UCSD-AML1 (cell line): ENCODE results near the gene SLC1A6.
"Not testable (repeated sequence)": the region's sequence is repeated elsewhere in the genome, so short reads cannot be mapped to it uniquely, and the experiment has no call there.

ENCODE experiments used
- DNase-seq: peaks from one replicate; lab custom pipeline; 2025; ENCODE audit not compliant: unreplicated experiment; lab: John Stamatoyannopoulos, UW

Gene SLC1A6

DNA sequence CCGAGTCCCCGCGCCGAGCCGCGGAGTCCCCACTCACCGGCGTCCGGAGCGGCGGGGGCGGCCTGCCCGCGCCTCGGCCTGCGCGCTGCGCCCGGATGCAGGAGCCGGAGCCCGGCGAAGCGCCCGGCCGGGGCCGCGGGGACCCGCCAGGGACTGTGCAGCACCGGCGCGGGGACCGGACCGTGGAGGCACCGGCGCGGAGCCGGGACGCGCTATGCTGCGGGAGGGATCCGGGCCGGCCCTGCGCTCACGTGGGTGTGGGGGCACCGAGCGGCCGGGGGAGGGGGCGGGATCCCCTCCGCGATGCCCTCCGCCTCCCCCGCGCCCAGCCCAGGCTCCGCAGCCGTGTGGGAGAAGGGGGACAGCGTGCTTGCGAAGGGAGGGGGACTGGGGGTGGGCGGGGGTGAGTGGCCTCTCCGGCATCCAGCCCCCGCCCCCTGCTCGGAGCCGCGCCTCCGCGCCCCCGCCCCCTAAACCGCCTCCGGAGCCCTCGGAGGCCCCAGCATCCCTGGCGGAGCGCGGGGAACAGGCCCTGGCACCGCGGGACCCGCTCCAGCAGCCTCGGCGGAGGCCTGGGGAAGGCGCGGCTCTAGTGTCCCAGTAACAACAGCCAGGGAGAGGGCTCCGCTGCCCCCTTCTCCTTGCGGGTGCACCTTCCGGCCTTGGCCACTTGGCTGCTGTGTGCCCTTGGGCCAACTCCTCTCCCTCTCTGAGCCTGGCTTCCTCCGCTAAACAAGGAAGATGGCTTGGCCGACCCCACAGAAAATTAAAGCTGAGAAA lies at the start of gene SLC1A6:
SLC1A6 (minus strand) TSS at position 389 of the 780 bp plus-strand sequence. CDS start 6,954 bp downstream, outside the sequence.
- no peak for DNase-seq

DNA sequence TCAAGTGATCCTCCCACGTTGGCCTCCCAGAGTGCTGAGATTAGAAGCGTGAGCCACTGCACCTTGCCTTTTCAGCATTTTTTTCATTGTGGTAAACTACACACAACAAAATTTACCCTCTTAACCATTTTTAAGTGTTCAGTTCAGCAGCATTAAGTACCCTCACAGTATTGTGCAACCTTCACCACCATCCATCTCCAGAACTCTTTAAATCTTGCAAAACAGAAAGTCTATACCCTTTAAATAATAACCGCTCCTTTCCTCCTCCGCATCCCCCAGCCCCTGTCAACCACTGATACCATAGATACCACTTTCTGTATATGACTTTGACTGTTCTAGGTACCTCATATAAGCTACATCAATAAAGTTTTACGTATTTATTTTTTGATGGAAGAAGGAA lies 48.8 kb upstream of the SLC1A6 start:
- DNase-seq = no peak

DNA sequence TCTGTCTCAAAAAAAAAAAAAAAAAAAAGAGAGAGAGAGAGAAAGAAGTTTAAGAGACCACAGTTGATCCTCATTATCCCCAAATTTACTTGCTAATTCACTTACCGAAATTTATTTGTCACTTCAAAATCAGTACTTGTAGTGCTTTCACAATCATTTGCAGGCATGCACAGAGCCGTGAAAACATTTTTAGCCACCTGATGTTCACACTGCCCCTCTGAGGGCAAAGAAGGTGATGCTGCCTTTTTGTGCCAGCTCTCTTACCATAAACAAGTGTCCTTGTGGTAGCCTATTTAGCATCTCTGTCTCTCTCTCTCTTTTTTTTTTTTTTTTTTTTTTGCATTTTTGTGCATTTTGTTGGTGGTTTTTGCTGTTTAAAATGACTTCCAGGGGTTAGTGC lies 45.6 kb upstream of the SLC1A6 start:
- DNase-seq = no peak

DNA sequence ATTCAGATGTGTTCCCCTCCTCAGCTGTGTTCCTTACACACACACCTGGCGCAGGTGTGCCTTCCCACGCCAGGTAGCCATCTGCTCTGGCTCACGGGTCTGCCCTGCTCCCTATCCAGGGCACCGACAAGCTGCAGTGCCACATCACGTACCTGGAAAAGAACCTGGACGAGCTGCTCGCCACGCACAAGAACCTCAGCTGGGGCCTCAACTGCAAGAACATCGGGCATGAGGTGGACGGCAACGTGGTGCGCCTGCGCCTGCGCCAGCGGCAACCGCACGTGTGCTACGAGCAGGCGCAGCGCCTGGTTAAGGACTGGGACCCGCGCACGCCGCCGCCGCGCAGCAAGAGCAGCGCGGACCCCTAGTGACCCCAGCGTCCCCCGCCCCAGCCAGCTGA lies 43.1 kb upstream of the SLC1A6 start:
- DNase-seq = no peak

DNA sequence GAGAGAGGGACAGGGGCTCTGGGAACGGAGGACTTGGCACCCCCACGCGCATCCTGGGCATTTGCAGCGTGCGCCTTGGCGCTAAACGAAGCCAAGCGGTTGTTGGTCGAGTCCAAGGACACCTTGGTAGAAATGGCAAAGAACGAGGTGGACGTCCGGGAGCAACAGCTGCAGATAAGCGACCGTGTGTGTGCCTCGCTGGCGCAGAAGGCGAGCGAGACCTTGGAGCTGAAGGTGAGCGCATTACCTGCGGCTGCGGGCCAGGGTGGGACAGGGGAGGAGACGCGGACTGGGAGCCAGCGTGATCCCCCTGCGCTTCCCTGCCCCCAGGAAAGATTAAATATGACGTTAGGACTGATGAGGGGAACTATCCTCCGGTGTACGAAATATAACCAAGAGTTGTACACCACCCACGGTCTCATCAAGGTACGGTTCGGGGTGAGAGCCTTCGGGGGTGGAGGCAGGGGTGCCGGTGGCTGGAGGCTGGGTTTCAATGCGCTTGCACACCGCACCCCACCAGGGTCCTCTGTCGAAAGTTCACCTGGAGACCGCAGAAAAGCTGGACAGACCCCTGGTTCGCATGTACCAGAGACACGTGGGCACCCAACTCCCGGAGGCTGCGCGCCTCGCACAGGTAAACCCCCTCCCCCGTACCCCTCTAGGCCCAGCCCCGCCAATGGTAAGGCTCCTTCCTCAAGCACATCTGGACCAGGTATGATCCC lies 41.8 kb upstream of the SLC1A6 start:
- DNase-seq = no peak

DNA sequence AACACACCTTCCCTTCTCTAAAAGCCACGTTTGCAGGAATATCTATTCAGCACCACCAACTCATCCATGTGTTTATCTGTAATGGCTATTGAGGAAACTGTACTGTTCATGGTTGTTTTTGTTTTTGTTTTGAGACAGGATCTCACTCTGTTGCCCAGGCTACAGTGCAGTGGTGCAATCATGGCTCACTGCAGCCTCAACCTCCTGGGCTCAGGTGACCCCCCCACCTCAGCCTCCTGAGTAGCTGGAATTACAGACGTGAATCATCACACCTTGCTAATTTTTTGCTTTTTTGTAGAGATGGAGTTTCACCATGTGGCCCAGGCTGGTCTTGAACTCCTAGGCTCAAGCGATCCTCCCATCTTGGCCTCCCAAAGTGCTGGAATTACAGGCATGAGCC lies 39.2 kb upstream of the SLC1A6 start:
- DNase-seq = not testable (repeated sequence)

DNA sequence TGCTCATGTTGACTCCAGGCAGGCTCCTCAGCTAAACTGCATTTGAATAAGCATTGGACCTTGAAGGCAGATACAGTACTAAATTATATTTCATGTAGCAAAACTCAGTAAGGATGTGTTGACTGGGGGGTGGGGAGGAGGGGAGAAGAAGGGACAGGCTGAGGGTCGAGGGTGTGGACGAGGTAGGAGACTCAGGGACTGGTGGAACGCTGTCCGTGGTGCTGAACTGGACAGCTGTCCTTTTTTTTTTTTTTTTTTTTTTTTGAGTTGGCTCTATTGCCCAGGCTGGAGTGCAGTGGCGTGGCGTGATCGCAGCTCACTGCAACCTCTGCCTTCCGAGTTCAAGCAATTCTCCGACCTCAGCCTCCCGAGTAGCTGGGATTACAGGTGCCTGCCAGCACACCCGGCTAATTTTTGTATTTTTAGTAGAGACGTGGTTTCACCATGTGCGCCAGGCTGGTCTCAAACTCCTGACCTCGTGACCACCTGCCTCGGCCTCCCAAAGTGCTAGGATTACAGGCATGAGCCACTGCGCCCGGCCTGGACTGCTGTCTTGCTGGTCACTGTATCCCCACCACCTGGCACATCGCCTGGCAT lies 36.4 kb upstream of the SLC1A6 start:
- no peak for DNase-seq

DNA sequence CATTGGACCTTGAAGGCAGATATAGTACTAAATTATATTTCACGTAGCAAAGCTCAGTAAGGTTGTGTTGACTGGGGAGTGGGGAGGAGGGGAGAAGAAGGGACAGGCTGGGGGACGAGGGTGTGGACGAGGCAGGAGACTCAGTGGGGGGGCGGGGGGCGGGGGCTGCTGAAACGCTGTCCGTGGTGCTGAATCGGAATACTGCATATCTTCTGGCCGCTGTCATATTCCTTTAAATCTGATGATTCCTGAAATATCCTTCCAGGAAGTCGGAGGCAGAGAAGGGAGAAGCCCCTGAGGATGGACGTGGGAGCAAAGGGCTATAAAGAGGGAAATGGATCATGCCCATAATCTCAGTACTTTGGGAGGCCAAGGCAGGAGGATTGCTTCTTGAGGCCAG lies 34.9 kb upstream of the SLC1A6 start:
- DNase-seq = no peak

DNA sequence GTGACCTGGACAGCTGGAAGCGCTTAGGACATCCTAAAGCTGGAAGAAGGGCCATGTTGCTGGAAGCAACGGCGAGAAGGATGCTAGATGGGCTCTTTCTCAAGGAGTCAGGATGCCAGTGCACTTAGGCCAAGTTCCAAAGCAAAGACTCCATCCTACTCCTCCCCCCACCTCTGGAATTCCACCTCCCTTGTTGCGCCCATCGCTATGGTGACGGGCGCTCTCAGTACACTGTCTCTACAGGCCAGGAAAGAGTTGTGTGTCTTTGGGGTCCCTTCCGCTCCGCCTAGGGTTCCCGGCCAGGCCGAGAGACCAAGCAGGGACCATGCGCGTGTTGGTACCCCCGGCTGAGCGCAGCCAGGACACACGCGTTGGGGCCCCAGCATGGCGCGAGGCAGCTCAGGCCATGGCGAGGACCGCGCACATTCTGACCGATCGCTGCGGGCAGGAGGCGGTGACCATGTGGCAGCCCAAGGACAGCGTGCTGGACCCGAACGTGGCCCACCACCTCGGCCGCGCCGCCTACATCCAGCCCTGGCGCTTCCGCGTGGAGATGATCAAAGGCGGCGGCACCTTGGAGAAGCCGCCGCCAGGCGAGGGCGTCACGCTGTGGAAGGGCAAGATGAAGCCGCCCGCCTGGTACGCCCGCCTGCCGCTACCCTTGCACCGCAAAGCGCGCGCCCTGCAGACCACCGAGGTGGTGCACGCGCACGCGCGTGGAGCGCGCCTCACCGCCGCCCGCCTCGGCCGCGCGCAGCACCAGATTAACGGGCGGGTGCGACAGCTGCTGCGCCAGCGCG lies 31.0 kb upstream of the SLC1A6 start:
- DNase-seq = no peak

DNA sequence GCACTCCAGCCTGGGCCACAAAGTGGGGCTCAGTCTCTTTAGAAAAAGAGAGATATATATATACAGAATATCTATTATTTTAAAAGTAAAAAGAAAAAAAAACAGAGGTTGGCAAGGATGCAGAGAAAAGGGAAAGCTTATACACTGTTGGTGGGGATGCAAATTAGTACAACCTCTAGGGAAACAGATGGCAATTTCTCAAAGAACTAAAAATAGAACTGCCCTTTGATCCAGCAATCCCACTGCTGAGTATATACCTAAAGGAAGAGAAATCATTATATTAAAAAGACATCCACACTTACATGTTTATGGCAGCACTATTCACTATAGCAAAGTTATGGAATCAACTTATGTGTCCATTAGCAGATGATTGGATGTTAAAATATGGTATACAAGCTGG lies 28.6 kb upstream of the SLC1A6 start:
- no peak for DNase-seq

DNA sequence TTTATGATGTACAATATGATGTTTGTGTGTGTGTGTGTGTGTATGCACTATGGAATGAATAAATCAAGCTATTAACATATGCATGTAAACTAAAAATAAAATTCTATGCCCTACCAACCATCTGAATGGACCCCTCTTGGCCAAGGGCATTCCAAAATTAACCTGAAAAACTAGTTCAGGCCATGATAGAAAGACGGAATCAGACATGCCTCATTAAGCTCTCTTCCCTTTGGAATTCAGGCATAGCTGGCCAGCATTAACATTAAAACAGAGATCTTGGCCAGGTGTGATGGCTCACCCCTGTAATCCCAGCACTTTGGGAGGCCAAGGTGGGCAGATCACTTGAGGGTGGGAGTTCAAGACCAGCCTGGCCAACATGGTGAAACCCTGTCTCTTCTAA lies 18.3 kb upstream of the SLC1A6 start:
- DNase-seq = no peak

DNA sequence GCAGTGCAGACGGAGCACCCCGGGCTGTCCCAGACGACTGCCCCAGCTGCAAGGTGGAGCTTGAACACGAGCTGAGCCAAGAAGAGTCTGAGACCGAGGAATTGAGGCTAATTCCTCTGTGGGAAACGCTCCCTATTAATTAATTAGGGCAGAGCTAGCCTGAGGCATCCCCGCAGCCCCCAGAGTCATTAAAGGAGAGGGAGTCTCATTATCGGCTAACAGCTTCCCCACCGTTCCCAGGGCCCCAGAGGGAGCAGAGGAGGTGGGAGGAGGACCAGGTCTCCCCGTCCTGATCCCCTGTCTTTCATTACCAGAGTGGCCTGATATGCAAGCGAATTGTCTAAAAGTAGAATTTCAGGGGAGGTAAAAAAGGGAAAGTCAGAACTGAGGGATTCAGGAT lies 13.1 kb upstream of the SLC1A6 start:
- no peak for DNase-seq

DNA sequence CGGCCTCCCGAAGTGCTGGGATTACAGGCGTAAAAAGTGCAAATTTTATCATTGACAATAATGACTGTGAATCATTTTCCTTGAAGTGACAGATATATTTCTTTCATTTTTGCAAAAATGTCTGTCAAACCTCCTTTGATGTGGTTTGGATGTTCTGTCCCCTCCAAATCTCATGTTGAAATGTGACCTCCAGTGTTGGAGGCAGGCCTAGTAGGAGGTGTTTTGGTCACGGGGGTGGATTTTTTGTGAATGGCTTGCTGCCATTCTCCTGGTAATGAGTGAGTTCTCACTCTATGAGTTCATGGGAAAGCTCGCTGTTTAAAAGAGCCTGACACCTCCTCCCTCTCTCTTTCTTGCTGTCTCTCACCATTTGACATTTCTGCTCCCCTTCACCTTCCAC lies 5.5 kb upstream of the SLC1A6 start:
- DNase-seq = no peak

DNA sequence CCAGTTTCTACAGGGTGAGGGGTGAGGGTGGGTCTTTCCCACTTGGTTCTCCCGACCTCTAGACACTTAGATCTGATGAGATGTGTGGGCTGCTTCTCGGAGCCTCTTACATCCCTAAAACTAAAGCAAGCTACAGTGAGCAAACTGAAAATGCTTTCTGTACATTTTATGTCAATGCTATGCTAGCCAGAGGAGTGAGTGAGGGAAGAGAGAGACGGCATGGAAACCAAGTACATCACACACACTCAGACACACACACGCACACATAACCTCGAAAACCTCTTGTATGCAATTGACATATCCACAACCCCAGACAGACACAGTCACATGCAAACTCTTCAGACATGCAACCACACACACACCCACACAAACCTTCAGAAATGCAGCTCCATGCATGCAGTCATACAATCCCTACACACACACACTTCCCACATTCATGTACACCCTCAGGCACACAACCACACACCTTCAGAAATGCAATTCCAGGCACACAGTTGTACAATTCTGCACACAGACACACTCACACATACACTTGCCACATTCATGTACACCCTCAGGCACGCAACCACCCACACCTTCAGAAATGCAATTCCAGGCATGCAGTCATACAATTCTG lies 1.4 kb downstream of the SLC1A6 start:
- DNase-seq = no peak

DNA sequence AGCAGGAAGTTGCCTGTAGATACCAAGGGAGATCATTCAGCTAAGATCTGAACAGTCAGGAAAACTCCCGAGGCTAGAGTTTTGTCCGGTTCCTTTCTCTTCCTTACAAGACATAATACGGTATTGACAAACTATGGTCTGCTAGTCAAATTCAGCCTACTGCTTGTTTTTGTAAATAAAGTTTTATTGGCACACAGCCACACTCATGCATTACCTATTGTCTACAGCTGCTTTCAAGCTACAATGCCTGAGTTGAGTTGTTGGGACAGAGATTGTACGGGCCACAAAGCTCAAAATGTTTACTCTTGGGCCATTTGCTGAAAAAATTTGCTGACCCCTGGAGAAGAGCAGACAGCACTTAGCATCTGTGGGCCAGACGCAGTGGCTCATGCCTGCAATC lies 2.5 kb downstream of the SLC1A6 start:
- DNase-seq = no peak

DNA sequence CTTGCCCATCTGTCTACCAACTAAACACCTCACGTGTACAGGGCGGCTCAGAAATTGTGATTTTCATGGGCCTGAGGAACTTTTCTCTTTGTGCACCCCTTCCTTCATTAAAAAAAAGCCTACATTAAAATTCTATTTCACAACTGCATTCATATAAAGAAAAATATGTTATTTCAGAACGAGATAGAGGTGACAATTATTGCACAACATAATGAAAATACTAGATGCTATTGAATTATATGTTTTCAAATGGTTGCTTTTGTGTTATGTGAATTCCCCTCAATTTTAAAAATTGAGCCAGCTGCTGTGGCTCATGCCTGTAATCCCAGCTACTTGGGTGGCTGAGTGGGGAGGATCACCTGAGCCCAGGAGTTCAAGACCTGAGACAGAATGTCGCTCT lies 5.2 kb downstream of the SLC1A6 start:
- DNase-seq = no peak

DNA sequence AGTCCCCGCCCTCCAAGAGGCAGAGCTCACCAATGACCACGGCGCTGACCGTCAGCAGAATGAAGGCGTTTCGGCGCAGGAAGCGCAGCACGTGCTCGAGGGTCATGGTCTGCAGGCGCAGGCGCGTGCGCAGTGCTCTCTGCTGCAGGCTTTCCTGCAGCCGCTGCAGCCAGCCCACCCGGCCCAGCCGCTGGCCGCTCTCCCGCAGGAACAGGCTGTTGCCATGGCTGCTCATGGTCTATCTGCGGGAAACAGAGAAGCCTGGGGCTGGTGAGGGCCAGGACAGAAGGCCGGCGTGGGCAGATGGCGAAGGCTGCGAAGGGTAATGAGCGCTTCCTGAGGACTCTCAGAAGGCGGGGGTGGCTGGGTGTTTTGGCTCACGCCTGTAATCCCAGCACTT lies 7.0 kb downstream of the SLC1A6 start:
- DNase-seq = no peak

DNA sequence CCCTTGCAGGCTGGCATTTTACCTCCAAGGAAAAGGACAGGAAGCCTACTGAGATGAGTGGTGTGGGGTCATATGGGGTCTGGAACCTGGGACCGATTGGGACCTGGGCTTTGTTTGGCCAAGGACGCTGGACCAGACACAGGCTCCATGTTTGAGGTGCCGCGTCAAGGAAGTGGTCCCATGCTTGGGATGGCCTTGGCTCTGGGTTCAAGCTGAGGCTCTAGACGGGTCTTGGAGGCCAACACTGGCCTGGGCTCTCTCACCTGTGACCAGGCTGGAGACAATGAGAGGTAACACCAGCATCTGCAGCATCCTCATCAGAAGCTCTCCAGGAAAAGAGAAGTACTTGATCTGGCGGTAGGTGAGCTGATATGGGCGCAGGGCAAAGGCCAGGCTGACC lies 8.2 kb downstream of the SLC1A6 start:
- DNase-seq = no peak

DNA sequence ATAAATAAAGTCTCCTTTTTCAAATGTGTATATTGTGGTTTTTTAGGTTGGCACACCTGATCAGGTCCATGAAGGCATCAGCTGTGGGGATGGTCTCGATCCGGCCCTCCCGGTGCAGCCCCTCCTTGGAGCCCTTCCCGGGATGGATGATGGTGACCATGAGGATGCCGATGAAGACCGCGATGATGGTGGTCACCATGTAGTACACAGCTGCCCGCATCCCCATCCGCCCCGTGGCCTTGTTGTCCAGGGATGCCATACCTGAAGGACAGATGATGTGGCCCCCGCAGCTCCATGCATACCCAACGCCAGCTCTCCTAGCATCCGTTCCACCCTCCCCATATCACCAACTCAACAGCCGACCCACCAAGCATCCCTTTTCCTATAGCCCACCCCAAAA lies 11.4 kb downstream of the SLC1A6 start:
- no peak for DNase-seq

DNA sequence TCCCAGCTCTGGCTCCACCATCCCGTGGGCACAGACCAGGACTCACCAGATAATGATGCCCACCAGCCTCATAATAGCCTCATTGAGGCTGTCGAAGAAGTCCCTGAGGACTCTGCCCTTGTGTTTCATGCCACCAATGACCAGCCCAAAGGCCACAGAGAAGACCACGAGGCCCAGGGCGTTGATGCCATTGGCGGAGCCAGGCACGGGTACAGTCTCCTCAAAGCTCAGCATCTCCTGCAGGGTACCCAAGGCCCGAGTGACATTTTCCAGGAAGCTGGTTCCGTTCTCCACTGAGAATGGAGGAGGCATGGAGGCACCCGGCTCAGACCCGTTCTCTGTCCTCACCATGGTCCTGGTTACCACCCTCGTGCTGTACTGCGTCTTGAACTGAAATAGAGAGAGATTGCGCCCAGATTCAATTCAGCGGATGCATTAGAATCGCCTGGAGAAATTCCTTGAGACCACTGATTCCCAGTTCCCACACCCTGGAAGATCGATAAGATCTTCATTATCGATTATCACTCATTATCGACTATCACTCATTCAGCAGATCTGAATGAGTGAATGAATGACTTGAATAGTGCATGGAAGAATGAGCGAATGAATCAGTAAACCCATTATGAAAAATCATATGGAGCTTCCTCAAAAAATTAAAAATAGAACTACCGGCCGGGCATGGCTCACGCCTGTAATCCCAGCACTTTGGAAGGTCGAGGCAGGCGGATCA lies 17.5 kb downstream of the SLC1A6 start:
- no peak for DNase-seq
